ENCODE data around the gene PARD3B. TPM values are rescaled to one million over a fixed set of nuclear protein-coding genes. Genes with fewer than 3 reads are reported as not detected.

The PARD3B gene
- total and polyA plus RNA-seq, 2 donors from 2014 or later = 5.3 to 29.6 TPM

- DNase-seq (no peak), FAIRE-seq (no peak)
- H3K27ac ChIP-seq (ENCODE audit: low read depth in 2 of 2, low read length in 2 of 2) = no peak overlapping the region
- H3K4me1 ChIP-seq (ENCODE audit: control insufficient read depth in 2 of 3, insufficient read depth in 2 of 3, low read depth in 1 of 3, low read length in 3 of 3) = no peaks in the 10 kb centered on the region
- no peaks in the 10 kb centered on the region for H3K27me3 ChIP-seq (ENCODE audit: control insufficient read depth, insufficient read depth, low read length)
- H3K9me3 ChIP-seq (ENCODE audit: control insufficient read depth in 2 of 3, insufficient read depth in 1 of 3, low read length in 3 of 3) = no peaks in the 10 kb centered on the region
- H3K36me3 ChIP-seq (ENCODE audit: control insufficient read depth in 2 of 3, insufficient read depth in 3 of 3, low read length in 3 of 3) = no peaks in the 10 kb centered on the region
- no peak overlapping the region for H3K4me3 ChIP-seq (ENCODE audit: low read length in 3 of 3)
- intact Hi-C loops (cut with DNase I) = no loop called here
- H3K9ac ChIP-seq (ENCODE audit: low read length in 3 of 3) = no peak overlapping the region
- TF ChIP-seq CTCF (IDR thresholded peaks at IDR 0.05; ENCODE audit: borderline replicate concordance, extremely low read depth, insufficient read depth) = no peak
Observed at GRCh38 chr2:204796581-204796980, 251.3 kb downstream of the PARD3B start.

- Histone ChIP-seq H3K27ac (ENCODE audit: low read depth in 2 of 2, low read length in 2 of 2) (no peak overlapping the region), H3K36me3 (ENCODE audit: control insufficient read depth in 2 of 3, insufficient read depth in 3 of 3, low read length in 3 of 3) (no peaks in the 10 kb centered on the region), H3K4me1 (ENCODE audit: control insufficient read depth in 2 of 3, insufficient read depth in 2 of 3, low read depth in 1 of 3, low read length in 3 of 3) (no peaks in the 10 kb centered on the region), H3K4me3 (ENCODE audit: low read length in 3 of 3) (no peak overlapping the region), H3K27me3 (ENCODE audit: control insufficient read depth, insufficient read depth, low read length) (no peaks in the 10 kb centered on the region), H3K9me3 (ENCODE audit: control insufficient read depth in 2 of 3, insufficient read depth in 1 of 3, low read length in 3 of 3) (no peaks in the 10 kb centered on the region), H3K9ac (ENCODE audit: low read length in 3 of 3) (no peak overlapping the region)
- no peak for TF ChIP-seq CTCF (IDR thresholded peaks at IDR 0.05; ENCODE audit: borderline replicate concordance, extremely low read depth, insufficient read depth)
- FAIRE-seq (no peak), DNase-seq (no peak)
- intact Hi-C loops (cut with DNase I) = no loop called here
Observed at GRCh38 chr2:204799791-204800190, 254.5 kb downstream of the PARD3B start.

- no peak for DNase-seq
- Histone ChIP-seq H3K4me3 (ENCODE audit: low read length in 3 of 3) (no peak overlapping the region), H3K36me3 (ENCODE audit: control insufficient read depth in 2 of 3, insufficient read depth in 3 of 3, low read length in 3 of 3) (no peaks in the 10 kb centered on the region), H3K9ac (ENCODE audit: low read length in 3 of 3) (no peak overlapping the region), H3K4me1 (ENCODE audit: control insufficient read depth in 2 of 3, insufficient read depth in 2 of 3, low read depth in 1 of 3, low read length in 3 of 3) (no peaks in the 10 kb centered on the region), H3K27me3 (ENCODE audit: control insufficient read depth, insufficient read depth, low read length) (no peaks in the 10 kb centered on the region), H3K27ac (ENCODE audit: low read depth in 2 of 2, low read length in 2 of 2) (no peak overlapping the region), H3K9me3 (ENCODE audit: control insufficient read depth in 2 of 3, insufficient read depth in 1 of 3, low read length in 3 of 3) (peaks cover 0 to 15% (median 0%) of the 10 kb centered on the region in 3 donors)
- intact Hi-C loops (cut with DNase I) = no loop called here
- TF ChIP-seq CTCF (IDR thresholded peaks at IDR 0.05; ENCODE audit: borderline replicate concordance, extremely low read depth, insufficient read depth) = no peak
- FAIRE-seq = no peak
Observed at GRCh38 chr2:204808494-204808893, 263.2 kb downstream of the PARD3B start.
